SH-SY5Y (cell line): ENCODE data around the gene TUNAR.

Source experiments
- GATA2 ChIP-seq: IDR thresholded peaks from 2 replicates; pipeline ENCODE4 v1.6.1; 2011; ENCODE audit warnings: mild to moderate bottlenecking, low read depth, low read length
- GATA3 ChIP-seq: IDR thresholded peaks from 2 replicates; pipeline ENCODE4 v1.6.1; 2011; ENCODE audit warnings: low read depth, mild to moderate bottlenecking, low read length, moderate library complexity

GRCh38 chr14:95943699-95944098 is 67.1 kb downstream of the TUNAR start:
- TF ChIP-seq GATA2: no peak
- no peak for TF ChIP-seq GATA3
